GM23248 (cell line): Measurements from ENCODE around the gene ATP2B2.

Source experiments
- EZH2 ChIP-seq: fragments of 200-600 bp; sonication (generic); IDR thresholded peaks from 2 replicates; pipeline ENCODE4 v1.6.1; 2018; ENCODE audit warnings: antibody characterized with exemption, mild to moderate bottlenecking; ENCODE audit not compliant: insufficient read depth, poor library complexity, severe bottlenecking
- EZH2phosphoT487 ChIP-seq: fragments of 200-600 bp; sonication (generic); IDR thresholded peaks from 2 replicates; pipeline ENCODE4 v1.6.1; 2018; ENCODE audit warnings: antibody characterized with exemption, moderate library complexity, mild to moderate bottlenecking, low read depth; ENCODE audit not compliant: insufficient read depth

- no peak for TF ChIP-seq EZH2
- no peak for TF ChIP-seq EZH2phosphoT487
Observed at GRCh38 chr3:10299679-10300078, 205.7 kb downstream of the ATP2B2 start.
